Measurements from ENCODE around the gene SSX4. TPM values are rescaled to one million over a fixed set of nuclear protein-coding genes. Genes with fewer than 3 reads are reported as not detected.
"Not testable (repeated sequence)": the region's sequence is repeated elsewhere in the genome, so short reads cannot be mapped to it uniquely, and the experiment has no call there.

Gene SSX4
- total RNA-seq, 2 donors from 2014 or later: not detected

- H3K4me1 ChIP-seq (ENCODE audit: control insufficient read depth in 1 of 2, low read depth in 2 of 2); H3K36me3 ChIP-seq; H3K4me3 ChIP-seq; H3K9me3 ChIP-seq; H3K27me3 ChIP-seq (replicated peaks; ENCODE audit: insufficient read depth); DNase-seq (ENCODE audit: low spot score); ATAC-seq (ENCODE audit: insufficient number of reproducible peaks, low FRiP score, low read depth); H3K27ac ChIP-seq: not testable (repeated sequence)
These were observed 46.3 kb downstream of the SSX4 start for GRCh38 chrX:48429606-48430005.

GRCh38 chrX:48430166-48430565 lies 46.8 kb downstream of the SSX4 start:
- not testable (repeated sequence) for H3K27me3 ChIP-seq (replicated peaks; ENCODE audit: insufficient read depth); H3K4me1 ChIP-seq (ENCODE audit: control insufficient read depth in 1 of 2, low read depth in 2 of 2); DNase-seq (ENCODE audit: low spot score); H3K27ac ChIP-seq; ATAC-seq (ENCODE audit: insufficient number of reproducible peaks, low FRiP score, low read depth); H3K9me3 ChIP-seq; H3K36me3 ChIP-seq; H3K4me3 ChIP-seq

GRCh38 chrX:48433713-48434112 lies 50.4 kb downstream of the SSX4 start:
- not testable (repeated sequence) for H3K27me3 ChIP-seq (replicated peaks; ENCODE audit: insufficient read depth); ATAC-seq (ENCODE audit: insufficient number of reproducible peaks, low FRiP score, low read depth); H3K4me1 ChIP-seq (ENCODE audit: control insufficient read depth in 1 of 2, low read depth in 2 of 2); H3K4me3 ChIP-seq; H3K27ac ChIP-seq; H3K9me3 ChIP-seq; DNase-seq (ENCODE audit: low spot score); H3K36me3 ChIP-seq

Other genes with a start within 250 kb of the SSX4 start
- not detected for gene SSX5, start 186.7 kb upstream of the SSX4 start, total RNA-seq
- gene SSX1, start 128.1 kb upstream of the SSX4 start, total RNA-seq: not detected
- not detected for gene SSX3, start 26.8 kb upstream of the SSX4 start, total RNA-seq
- not detected for gene SSX4B, start 28.4 kb downstream of the SSX4 start, total RNA-seq
- 1 to 10 TPM; 3.4 to 4.9 TPM for gene SLC38A5, start 86.7 kb downstream of the SSX4 start, total RNA-seq
- 10 to 100 TPM; 44.7 to 61.0 TPM for gene FTSJ1, start 92.7 kb downstream of the SSX4 start, total RNA-seq
- gene PORCN, start 125.5 kb downstream of the SSX4 start, total RNA-seq: 10 to 100 TPM; 15.0 to 19.1 TPM
- 10 to 100 TPM in 1 of 2 donors, 1 to 10 TPM in 1; 3.5 to 18.8 TPM for gene EBP, start 138.3 kb downstream of the SSX4 start, total RNA-seq
- gene TBC1D25, start 156.2 kb downstream of the SSX4 start, total RNA-seq: 10 to 100 TPM; 11.4 to 13.6 TPM
- gene RBM3, start 190.9 kb downstream of the SSX4 start, total RNA-seq: 100 to 1,000 TPM; 199 to 230 TPM
- gene WDR13, start 214.0 kb downstream of the SSX4 start, total RNA-seq: 100 to 1,000 TPM; 119 to 145 TPM

All from thoracic aorta (tissue), 2 donors.